Activated CD4-positive, CD25-positive, alpha-beta regulatory T cell (primary cell): ENCODE data around the gene YPEL1.
A peak's percentile ranks its signal among the peaks of the same experiment; 100 is the strongest.

Source experiments
- DNase-seq, 4 experiments: peaks; one replicate each; lab custom pipeline; 2025; lab: John Stamatoyannopoulos, UW

The YPEL1 gene

DNA sequence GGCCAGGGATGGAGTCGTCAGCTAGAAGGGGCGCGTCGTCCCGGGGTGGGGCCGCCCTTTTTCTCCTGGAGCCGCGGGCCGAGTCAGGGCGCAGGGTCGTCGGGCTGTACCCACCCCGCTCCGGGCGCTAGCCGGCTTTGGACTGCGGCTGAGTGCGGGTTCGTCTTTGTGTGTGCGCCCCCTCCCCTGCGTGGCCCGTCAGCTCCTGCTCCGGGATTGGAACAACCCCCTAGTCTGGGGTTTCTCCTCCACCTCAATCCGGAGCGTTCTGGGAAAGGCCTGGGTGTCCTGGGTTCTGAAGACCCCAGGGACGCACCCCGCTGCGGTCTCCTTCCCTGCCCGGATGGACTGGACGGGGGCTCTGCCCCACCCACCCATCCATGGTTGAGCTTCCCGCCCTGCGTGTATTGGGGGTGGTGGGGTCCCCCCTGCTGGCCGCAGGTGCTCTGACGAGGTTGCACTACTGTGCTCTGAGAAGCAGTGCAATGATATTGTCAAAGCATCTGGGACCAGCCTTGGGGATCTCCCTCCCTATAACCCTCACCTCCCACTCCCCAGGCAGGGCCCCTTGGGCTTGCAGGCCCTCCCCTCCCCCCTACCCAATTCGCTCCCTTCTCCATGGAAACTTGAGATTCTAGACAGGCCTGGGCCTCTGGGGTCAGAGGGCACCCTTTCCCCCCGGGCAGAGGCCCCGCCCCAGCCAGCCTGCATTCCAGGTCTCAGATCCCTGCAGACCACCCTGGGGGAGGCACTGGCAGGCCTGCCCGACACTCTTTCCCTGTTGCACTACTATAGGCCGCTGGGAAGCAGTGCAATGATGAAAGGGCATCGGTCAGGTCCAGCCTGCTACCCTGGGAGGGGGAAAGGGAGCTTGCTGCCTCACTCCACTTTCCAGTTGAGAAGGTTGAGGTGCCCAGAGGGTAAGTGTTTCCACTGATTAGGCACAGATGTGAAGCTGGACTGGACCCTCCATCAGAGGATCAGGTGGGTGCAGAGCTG lies 82.7 kb downstream of the YPEL1 start:
- no peak for DNase-seq

DNA sequence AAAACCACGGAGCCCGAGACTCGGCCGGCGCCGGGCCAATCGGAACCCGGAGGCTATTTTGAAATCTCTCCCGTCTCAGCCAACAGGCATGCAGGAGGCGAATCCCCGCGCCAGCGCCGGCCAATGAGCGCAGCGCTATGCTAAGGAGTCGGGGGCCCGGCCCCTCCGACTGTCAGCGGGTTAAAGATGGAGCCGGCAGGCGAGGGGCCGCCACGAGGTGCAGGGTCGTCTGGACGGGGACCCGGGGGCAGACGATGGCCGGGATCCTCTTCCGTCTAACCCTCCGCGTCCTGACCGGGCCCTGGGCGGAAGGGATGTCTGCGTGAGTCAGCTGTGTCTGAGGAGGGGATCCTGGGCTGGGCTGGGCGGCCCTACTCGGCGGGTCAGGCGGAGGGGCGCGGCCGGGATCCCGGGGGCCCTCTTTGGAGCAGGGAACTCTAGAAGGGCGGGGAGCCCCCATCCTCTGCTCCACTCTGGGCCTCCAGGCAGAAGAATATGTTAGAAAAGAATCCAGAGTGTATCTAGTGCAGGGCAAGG lies 83.5 kb downstream of the YPEL1 start:
- DNase-seq, result peak; percentile 50 to 78 (median 60)

DNA sequence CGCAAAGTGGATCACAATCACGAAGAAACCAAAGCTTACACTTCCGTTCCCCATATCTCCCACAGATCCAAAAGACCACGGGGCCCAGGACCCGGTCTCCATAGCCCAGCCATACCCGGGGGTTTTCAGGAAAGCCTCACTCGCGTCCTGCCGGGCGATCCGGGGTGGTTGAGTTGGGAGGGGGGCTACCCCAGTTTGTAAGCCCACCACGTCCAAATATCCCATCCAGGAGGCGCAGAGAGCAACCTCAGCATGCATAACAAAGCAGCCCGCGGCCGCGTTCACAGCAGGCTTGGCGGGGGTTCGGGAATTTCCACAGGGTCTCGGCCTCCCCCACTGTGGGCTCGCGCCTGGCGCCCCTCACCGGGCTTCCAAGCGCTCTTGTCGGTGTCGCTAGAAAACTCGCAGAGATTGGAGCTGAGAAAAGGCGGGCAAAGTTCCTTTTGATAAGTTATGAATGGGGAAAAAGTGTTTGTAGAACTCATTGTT lies 84.0 kb downstream of the YPEL1 start:
- no peak for DNase-seq

DNA sequence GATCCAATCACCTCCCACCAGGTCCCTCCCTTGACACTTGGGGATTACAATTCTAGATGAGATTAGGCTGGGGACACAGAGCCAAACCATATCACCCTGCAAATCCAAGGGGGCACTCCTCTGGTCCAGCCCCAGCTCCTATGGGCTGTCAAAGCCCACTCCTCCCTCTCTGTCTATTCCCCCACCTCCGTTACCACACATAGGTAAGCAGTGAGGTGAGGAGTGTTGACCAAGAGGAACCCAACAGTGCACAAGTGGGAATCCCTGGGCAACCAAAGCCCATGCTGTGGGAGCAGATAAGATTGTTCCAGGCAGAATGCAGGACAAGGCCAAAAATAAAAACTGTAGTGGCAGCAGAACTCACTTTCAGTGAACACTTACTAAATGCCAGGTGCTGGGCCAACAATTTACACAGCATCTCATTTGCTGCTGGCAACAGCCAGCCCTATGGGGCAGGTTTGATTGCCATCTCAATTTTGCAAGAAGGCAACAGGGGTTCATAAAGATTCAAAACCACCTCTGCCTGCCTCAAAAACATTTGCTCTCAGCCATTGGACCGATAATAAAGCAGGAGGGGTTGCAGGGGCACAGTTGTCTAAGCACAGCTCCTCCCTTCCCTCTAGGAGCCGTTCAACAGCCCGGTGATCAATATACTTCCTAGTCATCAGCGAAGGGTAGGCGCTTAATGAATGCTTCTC lies 84.6 kb downstream of the YPEL1 start:
- DNase-seq, result no peak

DNA sequence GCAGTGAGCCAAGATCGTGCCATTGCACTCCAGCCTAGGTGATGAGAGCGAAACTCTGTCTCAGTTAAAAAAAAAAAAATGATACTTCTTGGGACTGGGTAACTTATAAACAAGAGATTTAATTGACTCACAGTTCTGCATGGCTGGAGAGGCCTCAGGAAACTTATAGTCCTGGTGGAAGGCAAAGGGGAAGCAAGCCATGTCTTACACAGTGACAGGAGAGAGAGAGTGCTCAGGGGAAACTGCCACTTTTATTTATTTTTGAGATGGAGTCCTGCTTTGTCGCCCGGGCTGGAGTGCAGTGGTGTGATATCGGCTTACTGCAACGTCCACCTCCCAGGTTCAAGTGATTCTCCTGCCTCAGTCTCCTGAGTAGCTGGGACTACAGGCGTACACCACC lies 85.3 kb downstream of the YPEL1 start:
- no peak for DNase-seq
